Activated T-helper 9 cell treated with anti-CD3 and anti-CD28 coated beads, Interleukin-2, amount 50 U/mL, for 16 hours (primary cell): ENCODE data around the gene GOLGA1.
"Not testable (repeated sequence)": the region's sequence is repeated elsewhere in the genome, so short reads cannot be mapped to it uniquely, and the experiment has no call there.

Experiments used
- DNase-seq: peaks from one replicate; pipeline ENCODE4 v3.0.0-alpha.2; 2020; ENCODE audit warnings: low read depth

The GOLGA1 gene

DNA sequence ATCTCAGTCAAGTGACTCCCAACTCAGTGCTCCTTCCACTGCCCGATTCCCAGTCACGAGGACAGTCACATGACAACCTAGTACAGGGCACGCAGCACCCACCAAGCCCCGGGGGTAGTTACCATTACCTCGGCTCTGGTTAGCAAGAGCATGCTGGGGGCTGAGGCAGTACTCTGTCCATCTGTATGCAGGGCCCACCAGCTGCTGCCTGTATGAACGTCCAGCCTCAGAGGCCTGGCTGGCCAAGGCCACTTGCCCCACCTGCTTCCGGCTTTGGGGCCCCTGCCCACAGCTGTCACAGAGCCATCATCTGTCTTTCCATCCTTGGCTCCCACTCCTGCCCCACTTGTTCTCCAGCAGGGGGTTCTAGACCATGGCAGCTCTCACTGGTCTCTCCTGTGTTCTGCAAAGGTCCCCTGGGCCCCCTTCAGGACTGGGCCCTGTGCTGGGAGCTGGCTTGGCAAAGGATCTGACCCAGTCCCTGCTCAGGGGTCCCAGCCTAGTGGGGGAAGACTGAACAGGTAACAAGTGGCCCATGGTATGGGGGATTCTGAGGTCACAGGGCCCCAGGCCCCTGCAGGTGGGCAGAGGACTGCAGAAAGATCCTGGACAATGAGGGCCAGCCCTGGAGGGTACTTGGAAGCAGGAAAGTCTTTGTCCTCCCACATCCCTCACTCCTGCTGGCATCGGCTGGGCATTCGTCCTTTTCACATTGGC lies 82.4 kb downstream of the GOLGA1 start:
- DNase-seq = no peak

DNA sequence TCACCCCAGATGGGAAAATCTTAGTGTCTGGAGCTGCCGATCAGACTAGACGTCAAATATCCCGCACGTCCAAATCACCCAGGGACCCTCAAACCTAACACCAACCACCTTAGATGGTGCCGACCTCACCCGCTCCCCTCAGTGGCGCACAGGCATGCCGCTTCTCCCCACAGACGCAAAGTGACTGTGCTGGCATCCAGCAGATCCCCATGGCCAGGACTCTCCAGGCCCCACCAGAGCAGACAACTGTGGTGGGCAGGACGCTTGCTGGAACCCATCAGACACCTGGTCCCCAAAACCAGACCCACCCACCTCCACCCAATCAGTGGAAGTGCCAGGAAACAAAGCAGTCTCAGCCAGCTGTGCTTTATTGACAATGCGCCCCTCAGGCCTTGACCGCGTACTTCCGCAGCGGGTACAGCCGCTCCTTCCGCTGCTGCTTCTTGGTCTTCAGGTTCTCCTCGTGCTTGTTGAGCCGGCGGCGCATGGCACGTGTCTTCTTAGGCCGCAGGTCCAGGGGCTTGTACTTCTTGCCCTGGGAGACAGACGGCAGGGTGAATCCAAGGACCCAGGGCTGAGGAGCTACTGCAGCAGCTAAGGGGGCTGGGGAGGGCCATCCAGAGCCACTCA lies 83.2 kb downstream of the GOLGA1 start:
- no peak for DNase-seq

DNA sequence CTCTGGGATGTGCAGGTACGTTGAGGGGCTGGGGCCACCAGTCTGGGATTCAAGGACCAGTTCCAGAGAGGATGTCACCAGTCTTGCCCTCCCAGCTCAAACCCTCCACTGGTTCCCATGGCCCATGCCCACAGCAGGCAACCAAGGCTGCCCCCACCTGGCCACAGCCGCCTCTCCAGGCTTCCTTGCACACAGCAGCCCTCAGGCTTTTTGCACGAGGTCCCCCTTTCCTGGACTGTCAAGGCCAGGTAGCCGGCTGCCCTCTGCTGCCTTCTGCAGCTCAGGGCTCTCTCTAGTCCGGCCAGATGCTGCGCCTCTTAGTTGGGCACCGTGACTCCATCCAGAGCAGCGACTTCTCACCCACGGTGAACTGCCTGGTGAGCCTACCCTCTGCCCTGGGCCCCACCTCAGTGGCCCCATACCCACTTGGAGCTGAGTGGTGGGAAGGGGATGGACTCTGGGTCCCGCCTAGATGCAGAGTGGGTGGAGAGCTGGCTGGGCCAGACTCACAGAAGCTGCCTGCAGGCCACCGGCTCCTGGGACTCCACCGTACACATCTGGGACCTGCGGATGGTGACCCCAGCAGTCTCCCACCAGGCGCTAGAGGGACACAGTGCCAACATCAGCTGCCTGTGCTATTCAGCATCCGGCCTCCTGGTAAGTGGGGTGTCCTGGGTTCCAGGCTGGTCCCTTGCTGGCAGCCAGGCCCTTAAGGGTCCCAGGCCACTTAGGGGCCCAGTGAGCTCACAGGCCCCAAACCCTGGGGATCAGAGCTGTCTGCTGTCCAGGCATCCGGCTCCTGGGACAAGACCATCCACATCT lies 84.7 kb downstream of the GOLGA1 start:
- DNase-seq = no peak

DNA sequence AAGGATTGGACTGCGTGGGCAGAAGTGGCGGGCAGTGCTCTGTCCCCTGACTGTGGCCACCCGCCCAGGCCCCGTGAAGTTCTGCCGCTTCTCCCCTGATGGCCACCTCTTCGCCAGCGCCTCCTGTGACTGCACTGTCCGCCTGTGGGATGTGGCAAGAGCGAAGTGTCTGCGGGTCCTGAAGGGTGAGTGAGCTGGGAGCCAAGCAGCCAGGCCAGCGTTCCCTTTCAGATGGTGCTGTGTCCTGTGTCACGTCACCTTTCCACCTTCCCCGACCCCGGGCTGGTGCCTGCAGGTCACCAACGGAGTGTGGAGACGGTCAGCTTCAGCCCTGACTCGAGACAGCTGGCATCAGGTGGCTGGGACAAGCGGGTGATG lies 85.3 kb downstream of the GOLGA1 start:
- no peak for DNase-seq

DNA sequence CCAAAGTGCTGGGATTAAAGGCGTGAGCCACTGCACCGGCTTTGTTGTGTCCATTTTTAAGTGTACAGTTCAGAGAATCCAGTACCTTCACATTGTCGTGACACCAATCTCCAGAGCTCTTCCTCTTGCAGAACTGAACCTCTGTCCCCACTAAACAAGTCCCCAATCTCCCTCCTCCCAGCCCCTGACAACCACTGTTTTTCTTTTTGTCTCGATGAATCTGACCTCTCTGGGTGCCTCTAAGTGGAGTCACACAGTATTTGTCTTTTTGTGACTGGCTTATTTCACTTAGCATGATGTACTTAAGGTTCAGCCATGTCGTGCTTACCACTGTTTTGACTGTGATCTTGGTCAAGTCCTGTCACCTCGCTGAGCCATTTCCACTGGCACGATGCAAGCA lies 86.1 kb downstream of the GOLGA1 start:
- DNase-seq = no peak

DNA sequence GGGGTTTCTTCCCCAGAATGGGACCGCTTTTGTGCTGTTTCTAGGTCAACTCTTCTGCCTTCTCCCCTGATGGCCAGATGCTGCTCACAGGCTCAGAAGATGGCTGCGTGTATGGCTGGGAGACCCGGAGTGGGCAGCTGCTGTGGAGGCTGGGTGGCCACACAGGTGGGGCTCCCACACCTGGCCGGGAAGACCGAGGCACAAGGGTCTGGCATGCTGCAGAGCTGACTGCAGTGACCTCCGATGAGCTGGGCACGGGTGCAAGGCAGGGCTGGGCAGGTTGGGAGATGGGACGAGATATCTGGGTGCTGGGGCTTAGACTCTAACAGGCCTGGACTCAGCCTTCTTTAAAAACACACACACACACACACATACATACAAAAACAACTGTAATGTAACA lies 86.7 kb downstream of the GOLGA1 start:
- DNase-seq = no peak

DNA sequence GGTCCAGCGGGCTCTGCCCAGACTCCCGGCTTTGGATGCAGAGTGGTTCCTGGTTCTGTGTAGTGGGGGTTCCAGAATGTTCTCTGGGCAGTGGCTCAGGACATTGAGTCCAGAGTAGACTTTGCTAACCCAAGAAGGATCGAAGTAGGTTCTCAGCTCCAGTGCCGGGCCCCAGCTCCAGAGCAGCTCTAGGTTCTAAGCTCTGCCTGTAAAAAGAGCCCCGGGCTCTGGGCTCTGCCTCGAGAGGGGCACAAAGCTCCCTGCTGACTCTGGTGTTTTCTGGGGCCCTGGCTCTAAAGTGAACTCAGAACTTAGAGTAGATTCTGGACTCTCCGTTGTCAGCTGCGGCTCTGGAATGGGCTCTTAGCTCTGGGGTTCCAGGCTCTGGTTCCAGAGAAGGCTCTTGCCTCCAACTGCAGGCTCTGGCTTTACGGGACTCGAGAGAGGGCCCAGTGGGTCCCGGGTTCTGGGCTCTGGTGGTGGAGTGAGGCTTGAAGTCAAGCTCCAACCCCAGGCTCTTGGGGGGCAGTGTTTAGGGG lies 87.2 kb downstream of the GOLGA1 start:
- no peak for DNase-seq

DNA sequence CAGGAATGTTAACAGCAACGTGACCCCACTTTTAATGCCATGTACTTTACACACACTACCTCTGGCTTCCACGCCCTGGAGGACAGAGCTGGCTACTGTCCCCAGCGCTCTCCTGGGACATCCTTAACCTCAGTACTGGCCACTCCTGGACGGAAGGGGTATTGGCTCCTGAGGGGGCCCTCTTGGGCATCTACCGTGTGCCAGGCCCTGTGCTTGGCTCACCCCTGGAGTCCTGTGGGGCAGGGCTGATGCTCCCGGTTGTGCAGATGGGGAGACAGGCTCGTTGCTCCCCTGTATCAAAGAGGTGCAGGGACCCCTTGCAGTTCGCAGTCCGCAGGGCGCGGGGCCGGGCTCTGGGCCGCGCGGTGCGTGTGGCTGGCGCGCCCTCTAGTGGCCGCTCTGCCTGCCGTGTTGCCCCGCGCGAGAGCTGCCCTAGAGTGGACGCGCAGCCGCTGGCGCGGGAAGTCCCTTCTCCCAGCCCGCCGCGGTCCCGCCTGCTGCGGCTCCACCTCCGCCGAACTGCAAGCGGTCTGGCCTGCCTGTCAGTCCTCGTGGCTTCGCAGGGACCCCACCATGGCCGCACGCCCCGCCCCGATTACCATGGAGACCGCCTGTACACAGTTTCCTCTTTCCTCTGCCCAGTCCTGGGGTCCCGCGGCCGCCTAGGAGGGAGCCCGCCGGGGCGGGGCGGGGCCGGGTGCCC lies 87.9 kb downstream of the GOLGA1 start, which contains the start of gene WDR38:
Gene WDR38, plus strand, starts transcription at position 632 of the 703 bp plus-strand sequence. CDS start 72 bp downstream, outside the sequence.
- peak; percentile 74 for DNase-seq

DNA sequence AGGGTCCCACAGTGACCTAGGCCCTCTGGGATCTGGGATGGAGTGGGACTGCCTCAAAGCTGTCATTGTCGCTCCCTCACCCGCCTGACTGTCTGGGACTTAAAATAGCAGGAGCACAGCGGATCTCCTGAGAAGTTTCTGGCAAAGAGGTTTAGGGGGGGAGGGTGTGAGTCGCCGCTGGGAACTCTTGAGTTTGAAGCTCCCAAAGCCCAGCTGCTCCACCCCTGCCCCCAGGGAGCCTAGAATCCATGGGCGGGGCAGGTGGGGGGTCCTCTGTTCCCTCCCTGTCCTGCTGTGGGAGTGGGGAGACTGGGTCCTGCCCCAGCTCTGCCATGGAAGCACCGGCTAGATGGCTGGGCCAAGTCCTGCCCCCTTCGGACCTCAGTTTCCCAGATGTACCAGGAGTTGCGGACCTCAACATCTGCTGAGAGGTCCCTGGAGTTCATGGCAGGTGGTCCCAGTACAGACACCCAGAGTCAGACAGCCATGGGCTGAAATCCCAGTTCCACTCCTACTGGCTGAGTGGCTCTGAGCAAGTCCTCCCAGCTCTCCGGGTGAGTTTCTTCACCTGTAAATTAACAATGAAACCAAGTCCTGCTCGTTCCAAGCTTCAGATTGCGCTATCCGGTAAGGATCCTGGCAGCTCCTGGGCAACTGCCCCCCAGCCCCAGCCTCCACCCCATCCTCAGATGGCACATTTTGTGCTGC lies 88.6 kb downstream of the GOLGA1 start:
- no peak for DNase-seq

DNA sequence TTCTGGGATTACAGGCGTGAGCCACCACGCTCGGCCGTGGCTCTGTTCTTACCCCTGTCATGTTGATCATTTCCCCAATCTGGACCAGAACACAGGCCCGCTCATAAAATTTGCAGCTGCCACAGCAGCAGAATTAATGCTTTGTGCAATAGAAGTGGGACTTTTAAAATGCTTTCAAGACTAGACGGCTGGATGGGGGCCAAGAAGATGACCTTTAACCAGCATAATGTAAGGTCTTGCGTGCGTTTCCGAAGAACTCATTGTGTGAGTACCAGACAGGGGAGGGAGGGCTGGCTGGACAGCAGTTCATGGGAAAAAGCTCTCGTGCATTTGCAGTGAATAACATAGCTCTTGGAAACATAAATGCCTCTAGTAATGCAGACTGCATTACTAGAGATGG lies 91.1 kb downstream of the GOLGA1 start:
- no peak for DNase-seq

DNA sequence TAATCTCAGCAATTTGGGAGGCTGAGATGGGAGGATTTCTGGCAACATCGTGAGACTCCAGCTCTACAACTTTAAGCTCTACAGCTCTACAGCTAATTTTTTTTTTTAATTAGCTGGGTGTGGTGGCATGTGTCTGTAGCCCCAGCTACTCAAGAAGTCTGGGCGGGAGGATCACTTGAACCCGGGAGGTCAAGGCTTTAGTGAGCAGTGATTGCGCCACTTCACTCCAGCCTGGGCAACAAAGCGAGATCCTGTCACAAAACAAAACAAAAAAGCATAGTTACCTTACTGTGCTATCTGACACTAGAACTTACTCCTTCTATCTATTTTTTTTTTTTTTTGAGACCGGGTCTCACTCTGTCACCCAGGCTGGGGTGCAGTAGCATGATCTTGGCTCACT lies 93.9 kb downstream of the GOLGA1 start:
- DNase-seq = no peak

DNA sequence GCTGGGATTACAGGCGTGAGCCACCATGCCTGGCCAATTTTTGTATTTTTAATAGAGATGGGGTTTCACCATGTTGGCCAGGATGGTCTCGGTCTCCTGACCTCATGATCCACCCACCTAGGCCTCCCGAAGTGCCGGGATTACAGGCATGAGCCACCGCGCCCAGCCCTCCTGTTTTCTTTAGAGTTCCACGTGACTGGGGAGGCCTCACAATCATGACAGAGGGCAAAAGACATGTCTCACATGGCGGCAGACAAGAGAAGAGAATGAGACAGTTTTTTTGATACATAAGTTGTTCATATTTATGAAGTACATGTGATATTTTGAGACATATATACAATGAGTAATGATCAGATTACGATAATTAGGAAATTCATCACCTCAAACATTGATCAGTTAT lies 94.4 kb downstream of the GOLGA1 start:
- DNase-seq = not testable (repeated sequence)

DNA sequence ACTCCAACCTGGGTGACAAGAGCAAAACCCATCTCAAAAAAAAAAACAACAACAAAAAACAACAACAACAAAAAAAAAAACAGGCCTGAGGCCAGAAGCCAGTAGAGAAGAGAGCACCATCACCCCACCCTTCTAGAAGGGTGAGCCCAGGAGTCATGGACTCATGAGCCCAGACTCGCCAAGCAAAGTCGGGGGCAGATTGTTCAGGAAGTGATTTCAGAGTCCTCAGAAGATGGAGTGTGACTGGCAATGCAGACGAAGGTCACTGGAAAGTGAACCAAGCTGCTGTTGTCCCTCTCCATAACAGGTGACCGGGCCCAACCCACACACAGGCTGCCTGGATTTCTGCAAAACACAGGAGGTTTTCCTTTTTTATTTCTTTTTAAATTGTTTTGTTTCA lies 96.6 kb downstream of the GOLGA1 start:
- no peak for DNase-seq

DNA sequence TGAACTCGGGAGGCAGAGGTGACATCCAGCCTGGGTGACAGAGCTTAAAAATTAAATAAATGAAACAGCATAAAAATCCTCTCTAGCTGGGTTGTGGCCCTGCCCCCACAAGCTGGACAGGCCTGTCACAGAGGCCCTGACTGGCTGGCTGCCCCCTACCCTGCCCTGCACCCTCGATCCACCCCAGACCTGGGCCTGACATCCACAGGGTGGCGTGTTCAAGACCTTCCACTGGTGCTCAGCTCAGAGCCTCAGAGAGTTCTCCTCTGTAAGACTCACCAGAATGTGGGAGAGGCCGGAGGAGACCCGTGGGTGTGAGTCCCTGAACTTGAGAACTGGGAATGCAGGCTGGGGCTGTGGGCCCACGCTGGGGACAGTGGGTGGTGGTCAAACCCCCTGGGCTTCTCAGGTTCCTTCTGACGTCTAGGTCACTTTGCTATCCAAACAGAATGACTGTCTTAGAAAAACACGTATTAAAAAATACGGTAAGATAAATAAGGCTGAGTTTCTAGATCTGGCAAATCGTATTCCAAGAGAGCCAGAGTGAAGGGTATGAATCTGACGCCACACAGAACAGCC lies 97.3 kb downstream of the GOLGA1 start:
- DNase-seq = no peak

DNA sequence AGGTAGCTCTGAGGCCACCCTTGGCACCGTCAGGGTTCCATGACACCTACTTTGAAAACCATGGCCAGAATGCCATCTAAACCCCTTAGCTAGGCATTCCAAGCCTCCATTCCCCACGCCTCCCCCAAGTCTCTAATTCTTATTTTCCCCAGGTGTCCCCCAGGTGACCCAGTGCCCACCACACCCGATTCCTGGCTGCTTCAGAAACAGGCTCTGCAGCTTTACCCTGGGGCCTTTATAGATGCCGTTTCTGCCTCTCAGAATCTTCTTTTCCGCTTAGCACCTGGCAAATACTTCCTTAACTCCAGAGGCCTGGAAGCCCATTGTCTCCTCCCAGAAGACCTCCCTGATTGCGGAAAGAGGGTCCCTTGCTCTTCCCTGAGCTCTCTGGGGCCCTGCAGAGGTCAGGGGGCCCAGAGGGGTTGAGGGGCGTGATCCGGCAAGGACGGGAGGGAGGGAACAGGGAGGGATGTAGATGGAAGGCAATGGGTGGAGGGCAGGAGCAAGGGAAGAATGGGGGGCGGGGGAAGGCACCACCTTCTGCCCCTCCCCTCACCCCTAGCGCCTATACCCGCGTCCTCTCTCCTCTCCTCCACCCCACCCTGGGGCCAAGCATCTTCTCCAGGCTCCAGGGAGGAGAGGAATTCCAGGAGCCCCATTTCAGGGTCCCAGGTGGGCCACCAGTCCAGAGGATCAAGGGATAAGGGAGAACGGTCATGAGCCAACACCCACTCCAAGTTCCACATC lies 99.6 kb downstream of the GOLGA1 start:
- DNase-seq = no peak

DNA sequence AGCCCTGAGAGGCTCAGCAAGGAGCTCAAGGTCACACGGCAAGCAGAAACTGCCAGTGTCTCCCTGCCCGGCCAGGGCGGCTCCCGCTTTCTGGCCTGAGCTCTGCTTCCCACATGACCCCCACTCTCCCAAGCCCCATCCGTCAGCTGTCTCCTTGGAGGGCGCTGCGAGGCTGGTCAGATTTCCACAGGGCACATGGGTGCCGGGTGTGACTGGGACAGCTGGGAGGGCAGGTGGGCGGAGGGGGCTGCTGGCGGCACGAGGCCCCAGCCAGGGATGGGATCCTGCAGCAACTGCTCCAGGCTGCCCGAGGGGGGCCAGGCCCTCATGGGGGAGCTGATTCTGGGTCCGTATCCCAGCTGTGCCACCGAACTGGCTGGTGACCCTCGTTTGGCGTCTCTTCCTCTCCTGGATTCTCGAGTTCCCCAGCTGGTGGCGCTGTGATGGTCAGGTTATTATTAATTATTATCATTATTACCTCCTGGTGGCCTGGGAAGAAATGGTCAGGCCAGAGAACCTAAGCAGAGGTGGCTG lies 100.5 kb downstream of the GOLGA1 start:
- DNase-seq = no peak

DNA sequence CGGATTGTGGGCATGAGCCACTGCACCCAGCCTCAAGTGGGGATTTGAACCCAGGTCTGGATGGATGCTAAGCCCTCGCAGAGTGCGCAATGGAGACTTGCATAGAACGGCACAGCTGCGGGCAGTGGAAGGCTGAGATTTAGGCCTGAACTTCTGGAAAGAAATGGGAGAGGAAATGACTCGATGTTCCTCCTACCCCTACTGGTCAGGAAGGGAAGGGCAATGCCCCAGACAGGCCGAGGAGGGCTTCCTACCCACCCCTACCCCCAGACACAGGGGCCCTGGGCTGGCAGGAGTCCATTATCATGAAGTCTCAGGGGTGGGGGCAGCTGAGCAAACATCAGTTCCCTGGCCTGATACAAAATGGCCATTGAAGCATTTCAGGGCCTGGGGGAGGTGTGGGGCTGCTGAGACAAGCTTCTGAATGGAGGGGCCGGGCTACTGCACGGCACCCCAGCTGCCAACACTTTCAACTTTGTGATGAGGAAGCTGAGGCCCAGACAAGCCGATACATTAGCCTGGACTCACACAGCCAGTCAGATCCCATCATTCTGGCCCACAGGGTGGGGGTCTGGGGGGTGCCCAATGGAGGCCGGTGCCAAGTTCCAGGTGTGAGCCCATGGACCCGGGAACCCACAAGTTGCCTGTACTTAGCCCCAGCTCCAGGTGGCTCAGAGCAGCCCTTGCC lies 101.1 kb downstream of the GOLGA1 start:
- DNase-seq = no peak

DNA sequence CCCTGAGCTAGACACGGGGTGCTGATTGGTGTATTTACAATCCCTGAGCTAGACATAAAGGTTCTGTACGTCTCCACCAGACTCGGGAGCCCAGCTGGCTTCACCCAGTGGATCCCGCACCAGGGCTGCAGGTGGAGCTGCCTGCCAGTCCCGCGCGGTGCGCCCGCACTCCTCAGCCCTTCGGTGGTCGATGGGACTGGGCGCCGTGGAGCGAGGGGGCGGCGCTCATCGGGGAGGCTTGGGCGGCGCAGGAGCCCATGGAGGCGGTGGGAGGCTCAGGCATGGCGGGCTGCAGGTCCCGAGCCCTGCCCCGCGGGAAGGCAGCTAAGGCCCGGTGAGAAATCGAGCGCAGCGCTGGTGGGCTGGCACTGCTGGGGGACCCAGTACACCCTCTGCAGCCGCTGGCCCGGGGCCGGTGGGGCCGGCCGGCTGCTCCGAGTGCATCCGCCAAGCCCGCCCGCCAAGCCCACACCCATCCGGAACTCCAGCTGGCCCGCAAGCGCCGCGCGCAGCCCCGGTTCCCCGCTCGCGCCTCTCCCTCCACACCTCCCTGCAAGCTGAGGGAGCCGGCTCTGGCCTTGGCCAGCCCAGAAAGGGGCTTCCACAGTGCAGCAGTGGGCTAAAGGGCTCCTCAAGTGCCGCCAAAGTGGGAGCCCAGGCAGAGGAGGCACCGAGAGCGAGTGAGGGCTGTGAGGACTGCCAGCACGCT lies 102.2 kb downstream of the GOLGA1 start:
- not testable (repeated sequence) for DNase-seq

DNA sequence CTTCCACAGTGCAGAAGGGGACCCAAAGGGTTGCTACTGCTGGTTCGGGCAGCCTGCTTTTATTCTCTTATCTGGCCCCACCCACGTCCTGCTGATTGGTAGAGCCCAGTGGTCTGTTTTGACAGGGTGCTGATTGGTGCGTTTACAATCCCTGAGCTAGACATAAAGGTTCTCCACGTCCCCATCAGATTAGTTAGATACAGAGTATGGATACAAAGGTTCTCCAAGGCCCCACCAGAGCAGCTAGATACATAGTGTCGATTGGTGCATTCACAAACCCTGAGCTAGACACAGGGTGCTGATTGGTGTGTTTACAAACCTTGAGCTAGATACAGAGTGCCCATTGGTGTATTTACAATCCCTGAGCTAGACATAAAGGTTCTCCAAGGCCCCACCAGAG lies 102.8 kb downstream of the GOLGA1 start:
- not testable (repeated sequence) for DNase-seq
